H1 (cell line): ENCODE results near the gene ASB13. TPM values are rescaled to one million over a fixed set of nuclear protein-coding genes. Genes with fewer than 3 reads are reported as not detected.

Experiments used
- BACH1 ChIP-seq: IDR thresholded peaks from 2 replicates; pipeline ENCODE4 v1.6.1; 2012; ENCODE audit warnings: low read length, improper control_type of control experiment
- CTBP2 ChIP-seq: IDR thresholded peaks from 2 replicates; pipeline ENCODE4 v1.7.0; 2011; ENCODE audit warnings: borderline replicate concordance, mild to moderate bottlenecking, moderate library complexity, mixed read lengths, low read length; ENCODE audit not compliant: insufficient read depth, insufficient read length
- HDAC2 ChIP-seq, 2 experiments: fragments of 300-600 bp in 1 of 2; sonication (generic) in 1 of 2; IDR thresholded peaks; 2 replicates each; pipeline ENCODE4 v1.6.1; 2011 to 2012; ENCODE audit warnings: low read depth in 2 of 2, low read length in 2 of 2, mild to moderate bottlenecking in 2 of 2, moderate library complexity in 2 of 2, borderline replicate concordance in 1 of 2, inconsistent platforms in 1 of 2
- RBBP5 ChIP-seq: IDR thresholded peaks from 2 replicates; pipeline ENCODE4 v1.7.1; 2012; ENCODE audit warnings: low read depth, mild to moderate bottlenecking, inconsistent platforms, low read length, moderate library complexity, borderline replicate concordance
- polyA plus RNA-seq, 7 experiments: library from polyadenylated mRNA; depleted of rRNA in 3 of 7; stranded (reverse) in 5 of 7; unstranded in 2 of 7; fragments of >200 nt in 5 of 7; fragments of 200-250 nt in 2 of 7; gene quantifications; 1 replicate in 5 of 7; 2 replicates in 1 of 7; 4 replicates in 1 of 7; pipeline versions ENCODE4 v1.2.1 to v1.2.3, GENCODE V29; 2011 to 2013; ENCODE audit warnings: missing spikeins in 2 of 7, mixed read lengths in 2 of 7
- total RNA-seq: library from RNA; stranded (reverse); fragmentation: NEBNext Ultra II Directional; extraction: Animal tissue kit (Norgen Biotek cat#: 25700); gene quantifications from 2 replicates; pipeline ENCODE4 v1.2.1, GENCODE V29; 2021

The ASB13 gene
- total and polyA plus RNA-seq, 2 of the 8 experiments (the other 6 are each of a cell fraction or from before 2014, with no cell fraction given), result 12.3 to 20.2 TPM

GRCh38 chr10:5692461-5693358, 26.3 kb upstream of the ASB13 start (continued):
- peak; percentile 37 for TF ChIP-seq CTBP2
- TF ChIP-seq BACH1, result peak; percentile 20; the same call in 1 of the 2 replicates
- peak; percentile 2 to 58; a peak in 1 of 4 replicates for TF ChIP-seq HDAC2 (IDR thresholded peaks at IDR 0.05; ENCODE audit: borderline replicate concordance in 1 of 2, low read depth in 2 of 2, low read length in 2 of 2)
- peak; percentile 81; the same call in 1 of the 2 replicates for TF ChIP-seq RBBP5
